Tibial nerve (tissue), 4 donors: Measurements from ENCODE around the gene LRRC26. TPM values are rescaled to one million over a fixed set of nuclear protein-coding genes. Genes with fewer than 3 reads are reported as not detected.

Experiments
- DNase-seq, 2 donors: peaks; one replicate each; pipeline ENCODE4 v3.0.0-alpha.2; 2019; ENCODE audit warnings: low spot score in 2 of 2
- H3K27ac ChIP-seq, 4 donors: fragments of 200-600 bp; sonication (generic) in 3 of 4; one replicate each; pipeline ENCODE4 v1.5.1; 2017 to 2019; ENCODE audit warnings: mild to moderate bottlenecking in 1 of 4
- H3K27me3 ChIP-seq, 2 donors: fragments of 200-600 bp; sonication (generic) in 1 of 2; one replicate each; pipeline versions ENCODE4 v1.5.1 to v1.6.0; 2017 to 2019
- H3K36me3 ChIP-seq, 3 donors: fragments of 200-600 bp; sonication (generic); one replicate each; pipeline ENCODE4 v1.5.1; 2018 to 2019
- H3K4me1 ChIP-seq, 4 donors: fragments of 200-600 bp; sonication (generic) in 3 of 4; one replicate each; pipeline ENCODE4 v1.5.1; 2017 to 2019
- H3K4me3 ChIP-seq, 4 donors: fragments of 200-600 bp; sonication (generic) in 3 of 4; one replicate each; pipeline ENCODE4 v1.5.1; 2017 to 2019; ENCODE audit warnings: mild to moderate bottlenecking in 1 of 4, moderate library complexity in 1 of 4
- H3K9me3 ChIP-seq, 4 donors: fragments of 200-600 bp; sonication (generic) in 3 of 4; one replicate each; pipeline ENCODE4 v1.5.1; 2017 to 2019
- EP300 ChIP-seq, 2 donors: sonication (generic); formaldehyde crosslinking; IDR thresholded peaks; one replicate each; pipeline ENCODE4 v1.6.1; 2017; ENCODE audit warnings: antibody characterized with exemption in 2 of 2, mild to moderate bottlenecking in 1 of 2
- POLR2A ChIP-seq, 2 donors: fragments of 450-650 bp; IDR thresholded peaks; one replicate each; pipeline ENCODE4 v1.6.1; 2017; ENCODE audit warnings: antibody characterized with exemption in 2 of 2, mild to moderate bottlenecking in 2 of 2, moderate library complexity in 2 of 2
- WGBS, 2 donors: methylation state at CpG; one replicate each; pipeline ENCODE4 v1.1.5; 2018; 5-methylcytosine and 5-hydroxymethylcytosine counted together
- total RNA-seq, 4 donors: library from RNA; depleted of rRNA; stranded (reverse); fragments of >200 nt; gene quantifications; one replicate each; pipeline ENCODE4 v1.1.0, GENCODE V29; 2016
- TF ChIP-seq, protein P1 (sequence below), 5 experiments: fragments of 200-600 bp in 3 of 5; fragments of 450-650 bp in 2 of 5; sonication (generic) in 3 of 5; IDR thresholded peaks; one replicate each; pipeline ENCODE4 v1.5.1; 2016 to 2019; ENCODE audit warnings: antibody characterized with exemption in 5 of 5, mild to moderate bottlenecking in 3 of 5, moderate library complexity in 2 of 5

Gene LRRC26
- total RNA-seq, 4 donors from 2014 or later = not detected

DNA sequence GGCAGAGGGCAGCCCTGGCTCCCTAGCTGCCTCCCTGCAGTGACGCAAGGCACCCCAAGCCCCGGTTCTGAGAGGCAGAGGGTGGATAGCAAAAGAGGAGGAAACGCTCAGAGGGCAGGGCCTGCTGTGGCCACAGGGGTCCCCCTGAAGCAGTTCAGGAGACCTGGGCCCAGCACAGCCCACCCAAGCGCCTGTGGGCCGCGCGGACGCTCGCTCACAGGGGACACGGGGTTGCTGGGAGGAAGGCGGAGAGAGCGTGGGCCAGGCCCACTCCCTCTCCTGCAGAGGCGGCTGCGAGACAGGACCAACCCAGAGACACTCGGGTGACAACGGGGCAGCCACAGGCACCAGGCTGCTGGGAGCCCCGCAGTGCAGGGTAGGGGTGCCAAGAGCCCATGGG is 9.9 kb upstream of the LRRC26 start:
- no peak for TF ChIP-seq EP300 (IDR thresholded peaks at IDR 0.05)
- TF ChIP-seq POLR2A (IDR thresholded peaks at IDR 0.05) = no peak
- TF ChIP-seq, protein P1, sequence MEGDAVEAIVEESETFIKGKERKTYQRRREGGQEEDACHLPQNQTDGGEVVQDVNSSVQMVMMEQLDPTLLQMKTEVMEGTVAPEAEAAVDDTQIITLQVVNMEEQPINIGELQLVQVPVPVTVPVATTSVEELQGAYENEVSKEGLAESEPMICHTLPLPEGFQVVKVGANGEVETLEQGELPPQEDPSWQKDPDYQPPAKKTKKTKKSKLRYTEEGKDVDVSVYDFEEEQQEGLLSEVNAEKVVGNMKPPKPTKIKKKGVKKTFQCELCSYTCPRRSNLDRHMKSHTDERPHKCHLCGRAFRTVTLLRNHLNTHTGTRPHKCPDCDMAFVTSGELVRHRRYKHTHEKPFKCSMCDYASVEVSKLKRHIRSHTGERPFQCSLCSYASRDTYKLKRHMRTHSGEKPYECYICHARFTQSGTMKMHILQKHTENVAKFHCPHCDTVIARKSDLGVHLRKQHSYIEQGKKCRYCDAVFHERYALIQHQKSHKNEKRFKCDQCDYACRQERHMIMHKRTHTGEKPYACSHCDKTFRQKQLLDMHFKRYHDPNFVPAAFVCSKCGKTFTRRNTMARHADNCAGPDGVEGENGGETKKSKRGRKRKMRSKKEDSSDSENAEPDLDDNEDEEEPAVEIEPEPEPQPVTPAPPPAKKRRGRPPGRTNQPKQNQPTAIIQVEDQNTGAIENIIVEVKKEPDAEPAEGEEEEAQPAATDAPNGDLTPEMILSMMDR (IDR thresholded peaks at IDR 0.05) = no peak
- DNase-seq = no peak
- H3K4me1 ChIP-seq = peaks cover 0 to 11% (median 0%) of the 10 kb centered on the region in 4 donors
- no peaks in the 10 kb centered on the region for H3K9me3 ChIP-seq
- peaks cover 3 to 80% (median 55%) of the 10 kb centered on the region in 3 donors for H3K36me3 ChIP-seq
- H3K27ac ChIP-seq = no peak overlapping the region
- no peaks in the 10 kb centered on the region for H3K27me3 ChIP-seq
- 89 to 97% methylated on average over 7 to 17 of the region's 17 CpGs for WGBS, 2 donors
- H3K4me3 ChIP-seq = no peak overlapping the region

DNA sequence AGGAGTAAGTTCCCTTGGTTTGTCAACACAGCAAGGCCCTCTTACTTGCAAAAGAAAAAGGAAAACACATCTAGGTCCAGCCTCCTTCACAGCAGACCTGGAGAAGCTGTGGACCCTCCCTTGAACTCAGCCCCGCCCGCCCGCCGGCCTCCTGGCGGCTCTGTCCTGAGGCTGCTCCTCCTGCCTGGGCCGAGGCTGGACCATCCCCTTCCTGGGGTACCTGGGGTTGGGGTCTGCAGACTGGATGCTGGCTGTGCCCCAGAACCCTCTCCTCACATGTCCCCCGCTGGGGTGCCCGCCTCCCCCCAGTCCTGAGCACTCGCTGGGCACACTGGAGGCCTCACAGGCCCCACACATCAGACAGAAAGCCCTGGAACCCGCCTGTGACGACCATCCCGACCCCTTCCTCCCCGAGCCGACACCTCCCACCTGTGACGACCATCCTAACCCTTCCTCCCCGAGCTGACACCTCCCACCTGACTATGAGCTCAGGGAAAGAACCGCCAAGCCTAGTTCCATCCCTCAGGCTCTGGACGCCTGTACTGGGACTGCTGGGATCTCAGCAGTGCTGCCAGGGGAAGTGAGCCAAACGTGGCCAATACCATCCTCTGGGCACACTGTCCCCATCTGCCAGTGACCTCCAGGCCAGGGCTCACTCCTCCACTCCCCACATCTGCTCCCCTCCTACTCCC is 9.2 kb upstream of the LRRC26 start:
- WGBS, 2 donors = 90% methylated on average over 19 of the region's 19 CpGs
- peaks cover 0 to 8% (median 0%) of the 10 kb centered on the region in 4 donors for H3K4me1 ChIP-seq
- no peak overlapping the region for H3K27ac ChIP-seq
- DNase-seq = no peak
- H3K27me3 ChIP-seq = no peaks in the 10 kb centered on the region
- no peaks in the 10 kb centered on the region for H3K9me3 ChIP-seq
- H3K36me3 ChIP-seq = peaks cover 3 to 73% (median 48%) of the 10 kb centered on the region in 3 donors
- H3K4me3 ChIP-seq = no peak overlapping the region
- TF ChIP-seq EP300 (IDR thresholded peaks at IDR 0.05) (no peak), POLR2A (IDR thresholded peaks at IDR 0.05) (no peak)
- TF ChIP-seq, protein P1 (IDR thresholded peaks at IDR 0.05) = no peak

DNA sequence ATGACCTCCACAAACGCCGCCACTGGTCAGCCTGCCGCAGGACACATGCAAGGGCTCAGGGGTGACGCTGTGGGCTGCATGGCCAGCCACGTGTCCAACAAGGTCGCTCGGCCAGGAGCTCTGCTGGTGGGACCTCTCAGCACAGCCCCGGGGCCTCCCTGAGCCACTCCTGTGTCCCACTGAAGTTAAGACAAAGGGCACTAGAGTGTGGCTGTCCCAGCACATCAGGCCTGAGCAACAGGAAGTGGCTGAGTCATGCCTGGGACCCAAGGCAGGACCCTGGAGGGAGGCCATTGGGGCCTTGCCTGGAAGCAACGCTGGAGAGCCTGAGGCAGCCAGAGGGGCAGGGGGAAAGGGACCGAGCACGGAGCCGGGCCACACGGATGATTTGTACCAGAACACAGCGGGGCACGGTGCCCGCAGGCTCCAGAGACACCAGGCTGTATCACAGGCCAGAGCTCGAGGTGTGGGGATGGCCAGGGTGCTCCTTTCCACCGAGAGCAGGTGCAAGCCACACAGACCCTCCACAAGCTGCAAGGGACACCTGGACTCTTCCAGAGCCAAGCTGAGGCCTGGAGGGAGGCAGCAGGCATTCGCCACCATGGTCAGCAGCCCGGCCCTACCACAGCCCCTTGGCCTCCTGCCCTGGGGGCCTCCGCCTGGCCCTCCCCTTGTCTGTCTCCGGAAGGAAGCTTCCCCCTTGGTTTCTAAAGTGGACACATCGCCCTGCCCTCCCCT is 8.5 kb upstream of the LRRC26 start:
- WGBS, 2 donors = 76 to 81% methylated on average over 15 to 21 of the region's 23 CpGs
- peaks cover 3 to 66% (median 42%) of the 10 kb centered on the region in 3 donors for H3K36me3 ChIP-seq

DNA sequence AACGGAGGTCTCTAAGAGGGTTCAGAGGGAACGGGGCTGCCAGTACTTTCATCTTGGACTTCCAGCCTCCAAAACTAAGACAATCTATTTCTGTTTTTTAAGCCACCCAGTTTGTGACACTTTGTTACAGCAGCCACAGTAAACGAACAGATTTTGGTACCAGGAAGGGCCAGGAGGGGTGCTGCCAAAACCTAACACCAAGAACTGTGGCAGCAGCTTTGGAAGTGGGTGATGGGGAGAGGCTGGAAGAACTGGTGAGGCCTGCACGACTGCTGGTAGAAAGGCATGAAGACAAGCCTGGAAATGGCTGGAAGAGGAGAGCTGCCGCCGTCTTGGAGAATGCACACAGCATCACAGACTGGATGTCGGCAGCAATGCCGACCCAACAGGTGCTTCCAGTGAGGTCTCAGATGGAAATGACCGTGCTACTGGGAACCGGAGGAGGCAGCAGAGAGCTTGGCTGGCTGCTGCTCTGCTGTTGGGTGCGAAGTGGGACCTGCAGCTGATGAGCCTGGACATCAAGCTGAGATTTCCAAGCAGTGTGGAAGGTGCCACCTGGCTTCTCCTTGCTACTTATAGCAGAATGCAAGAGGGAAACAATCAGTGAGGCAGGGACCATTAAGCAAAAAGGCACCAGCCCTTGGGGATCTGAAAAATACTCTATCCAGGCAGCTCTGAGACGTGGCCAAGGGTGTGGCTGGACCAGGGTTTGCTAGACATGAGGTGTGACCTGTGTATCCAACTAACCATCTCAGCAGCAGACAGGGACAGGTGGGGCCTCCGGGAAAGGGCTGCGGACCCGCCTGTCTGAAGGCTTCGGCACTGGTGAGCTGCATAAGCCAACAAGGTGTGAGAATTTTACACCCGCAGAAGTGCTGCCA is 6.7 kb upstream of the LRRC26 start:
- no peak overlapping the region for H3K4me3 ChIP-seq
- no peaks in the 10 kb centered on the region for H3K9me3 ChIP-seq
- no peak overlapping the region for H3K27ac ChIP-seq
- peaks cover 0 to under 1% of the 10 kb centered on the region in 2 donors for H3K27me3 ChIP-seq
- H3K36me3 ChIP-seq = peaks cover 3 to 48% (median 24%) of the 10 kb centered on the region in 3 donors
- 51 to 61% methylated on average over 16 to 17 of the region's 17 CpGs for WGBS, 2 donors
- no peak for TF ChIP-seq POLR2A (IDR thresholded peaks at IDR 0.05)
- TF ChIP-seq, protein P1 (IDR thresholded peaks at IDR 0.05) = peak; percentile 12 to 40 (median 26)
- peaks cover 0 to 8% (median 0%) of the 10 kb centered on the region in 4 donors for H3K4me1 ChIP-seq
- no peak for DNase-seq

More for the DNA sequence above, 8.5 kb upstream of the LRRC26 start:
- Histone ChIP-seq H3K27ac (no peak overlapping the region), H3K4me1 (peaks cover 0 to 8% (median 0%) of the 10 kb centered on the region in 4 donors), H3K27me3 (no peaks in the 10 kb centered on the region), H3K9me3 (no peaks in the 10 kb centered on the region), H3K4me3 (no peak overlapping the region)
- TF ChIP-seq, protein P1 (IDR thresholded peaks at IDR 0.05) = no peak
- TF ChIP-seq POLR2A (IDR thresholded peaks at IDR 0.05) (no peak), EP300 (IDR thresholded peaks at IDR 0.05) (no peak)
- no peak for DNase-seq
